Fibroblast of skin of left quadriceps (primary cell): ENCODE measurements around the gene SYCE3.

Experiments
- DNase-seq, 2 experiments: peaks; one replicate each; pipeline ENCODE4 v3.0.0-alpha.2; 2013; ENCODE audit warnings: low read depth in 2 of 2

Gene SYCE3

GRCh38 chr22:50600538-50600937 lies 37.8 kb upstream of the SYCE3 start, which contains the start of gene MAPK8IP2:
Gene MAPK8IP2 (plus strand): TSS chr22:50600793. CDS start chr22:50600819, 26 bp downstream.
- no peak for DNase-seq

DNA sequence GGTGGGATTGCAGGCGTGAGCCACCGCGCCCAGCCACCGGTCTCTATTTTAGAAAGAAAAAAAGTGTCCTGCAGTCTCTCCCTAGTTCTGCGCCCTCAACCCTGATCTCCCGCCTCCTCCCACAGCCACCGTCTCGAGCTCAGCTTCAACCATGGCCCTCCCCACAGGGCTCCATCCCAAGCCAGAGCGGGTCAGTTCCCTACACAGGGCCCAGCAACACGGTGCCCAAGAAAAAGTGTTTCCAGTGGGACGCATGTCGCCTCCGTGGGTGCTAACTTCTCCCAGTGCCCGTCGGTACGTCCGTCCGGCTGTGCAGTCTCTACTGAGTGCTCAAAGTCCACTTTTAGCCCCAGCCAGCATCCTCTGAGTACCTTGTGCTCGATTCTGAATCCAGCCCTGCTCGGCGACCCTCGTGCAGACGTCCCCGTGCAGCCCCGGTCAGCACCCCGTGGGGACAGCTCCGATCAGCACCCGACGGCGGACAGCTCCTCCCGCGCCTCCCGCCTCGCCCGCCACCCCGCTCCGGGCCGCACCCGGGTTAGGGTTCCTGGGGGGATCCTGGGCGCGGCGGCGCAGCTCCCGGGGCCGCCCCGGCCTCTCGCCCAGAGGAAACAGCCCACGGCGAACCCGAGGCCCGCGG lies 37.2 kb upstream of the SYCE3 start:
- DNase-seq: no peak

DNA sequence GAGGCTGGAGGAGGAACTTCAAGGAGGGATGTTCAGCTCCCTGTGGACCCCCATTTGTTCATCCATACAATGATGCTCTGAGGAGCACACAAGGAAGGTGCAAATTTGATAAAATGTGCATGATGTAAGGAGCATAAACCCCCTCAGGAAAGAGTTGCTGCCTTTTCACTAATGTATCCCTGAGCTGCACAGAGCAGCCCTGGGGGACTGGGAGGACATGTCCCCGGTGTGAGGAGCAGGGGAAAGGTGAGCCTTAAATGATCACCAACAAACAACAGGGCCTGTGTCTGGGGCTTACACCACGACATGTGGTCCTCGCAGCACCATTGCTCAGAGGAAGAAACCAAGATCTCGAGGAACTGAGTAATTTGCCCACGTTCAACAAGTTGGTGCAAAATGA lies 34.4 kb upstream of the SYCE3 start:
- no peak for DNase-seq

GRCh38 chr22:50595189-50595588 lies 32.5 kb upstream of the SYCE3 start:
- DNase-seq: no peak

- DNase-seq: no peak
These were observed 24.7 kb upstream of the SYCE3 start for GRCh38 chr22:50587407-50587806.

GRCh38 chr22:50586416-50586815 lies 23.7 kb upstream of the SYCE3 start:
- DNase-seq: no peak

DNA sequence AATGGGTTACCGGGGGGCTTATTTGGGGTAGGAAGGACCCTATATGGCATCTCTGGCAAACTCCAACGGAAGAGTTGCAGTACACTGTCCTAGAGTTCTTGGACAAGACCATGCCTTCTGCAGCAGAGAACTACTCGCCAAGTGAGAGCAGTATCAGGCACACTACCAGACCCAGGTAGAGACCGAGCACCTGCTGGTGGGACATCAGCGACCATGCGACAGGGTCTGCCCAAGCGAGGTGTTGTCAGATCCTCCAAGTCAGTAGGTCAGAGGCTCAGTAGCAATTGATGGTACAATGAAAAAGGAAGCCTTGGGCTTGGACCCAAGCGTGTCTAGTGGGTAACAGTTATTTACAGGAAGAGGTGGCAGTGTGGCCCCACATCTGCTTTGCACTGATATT lies 23.1 kb upstream of the SYCE3 start:
- DNase-seq: no peak

GRCh38 chr22:50585238-50585637 lies 22.5 kb upstream of the SYCE3 start:
- DNase-seq: no peak

GRCh38 chr22:50584106-50585096 lies 21.7 kb upstream of the SYCE3 start:
- DNase-seq: no peak

DNA sequence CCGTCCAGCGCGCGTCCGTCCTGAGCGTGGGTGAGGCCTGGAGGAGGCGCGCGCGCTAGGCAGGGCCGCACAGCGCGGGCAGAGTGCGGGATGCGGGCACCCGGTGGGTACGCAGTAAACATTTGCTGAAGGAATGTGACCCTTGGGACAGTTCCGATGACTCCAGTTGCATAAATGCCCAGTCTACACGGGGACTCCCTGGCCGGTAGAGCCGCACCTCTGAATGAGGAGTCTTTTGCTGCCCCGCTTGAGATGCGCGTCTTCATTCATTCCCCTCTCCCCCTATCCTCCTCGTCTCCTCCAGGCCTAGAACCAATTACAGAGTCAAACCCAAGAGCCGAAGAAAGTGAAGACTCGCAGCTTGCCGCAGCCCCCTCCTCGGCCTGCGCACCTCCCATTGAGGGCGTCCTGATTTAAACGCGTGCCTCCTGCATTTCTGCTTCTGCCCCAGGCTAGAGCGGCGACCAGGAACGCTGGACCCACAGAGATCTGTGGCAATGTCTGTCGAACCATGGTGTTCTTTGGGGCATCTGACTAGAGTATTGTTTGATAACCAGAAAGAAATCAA lies 20.7 kb upstream of the SYCE3 start:
- no peak for DNase-seq

DNA sequence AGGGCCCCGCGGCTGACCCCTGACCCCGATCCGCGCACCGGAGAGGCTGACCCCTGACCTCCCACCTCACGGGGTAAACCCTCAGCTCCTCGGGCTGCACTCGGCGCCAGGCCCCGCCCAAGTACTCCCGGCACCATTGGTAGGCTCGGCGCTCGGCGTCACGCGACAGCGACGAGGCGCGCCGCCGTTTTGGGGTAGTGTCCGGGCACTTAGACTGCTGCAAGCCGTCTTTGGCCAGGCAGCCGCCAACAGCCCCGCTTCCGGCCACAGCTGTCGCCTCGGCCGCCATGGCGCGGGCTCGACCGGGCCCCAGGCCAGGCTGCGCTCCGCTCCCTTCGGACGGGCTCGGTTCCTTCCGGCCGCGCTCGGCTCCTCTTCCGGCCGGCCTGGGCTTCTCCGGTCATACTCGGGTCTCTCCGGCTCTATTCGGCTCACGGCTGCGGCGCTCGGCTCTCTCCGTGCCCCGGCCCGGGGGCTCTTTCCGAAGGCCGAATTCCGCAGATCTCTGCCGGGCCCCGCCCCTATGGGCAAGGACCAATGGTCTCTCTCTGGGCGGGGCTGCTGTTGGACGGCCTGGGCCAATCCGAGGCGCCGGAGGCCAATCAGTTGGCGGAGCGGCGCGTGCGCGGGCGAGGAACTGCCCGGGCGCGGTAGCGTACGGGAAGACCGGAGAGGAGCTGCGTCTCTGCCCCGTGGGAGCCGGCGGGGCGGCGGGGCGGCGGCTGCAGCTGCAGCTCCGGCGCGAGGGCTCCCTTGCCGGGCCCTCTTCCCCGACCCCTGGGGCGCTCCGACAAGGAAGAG lies 20.0 kb upstream of the SYCE3 start, which contains the start of gene CHKB:
Gene CHKB, minus strand, starts transcription at position 357 of the 801 bp plus-strand sequence. Its CDS starts 68 bp downstream, at position 289.
- peak; percentile 94 for DNase-seq

GRCh38 chr22:50581950-50582492 lies 19.3 kb upstream of the SYCE3 start:
- DNase-seq: no peak

GRCh38 chr22:50581031-50581949 lies 18.6 kb upstream of the SYCE3 start:
- DNase-seq: no peak

DNA sequence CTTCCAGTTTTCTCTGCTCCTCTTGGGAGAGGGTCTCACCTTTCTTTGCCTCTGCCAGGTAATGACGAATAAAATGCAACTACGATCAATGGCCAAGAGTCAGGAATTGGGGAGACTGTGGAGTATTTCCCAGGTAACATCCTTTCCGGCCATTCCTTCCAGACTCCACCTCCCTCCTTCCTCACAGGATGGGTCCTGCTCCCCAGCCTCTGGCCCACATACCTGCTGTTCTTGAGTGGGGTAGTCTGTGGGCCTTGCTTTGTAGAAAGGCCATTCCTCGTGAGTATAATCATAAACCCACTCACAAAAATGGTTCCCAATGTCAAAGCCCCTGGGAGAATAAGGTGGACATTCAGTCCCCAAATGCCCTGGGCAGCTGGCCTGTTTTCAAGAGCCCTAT lies 17.0 kb upstream of the SYCE3 start:
- DNase-seq: no peak

GRCh38 chr22:50578776-50579310 lies 16.1 kb upstream of the SYCE3 start:
- no peak for DNase-seq

GRCh38 chr22:50577987-50578775 lies 15.5 kb upstream of the SYCE3 start, which contains the start of gene CPT1B:
Gene CPT1B (minus strand): TSS chr22:50578427. CDS start chr22:50577915, 512 bp downstream.
- no peak for DNase-seq

- no peak for DNase-seq
These were observed 14.9 kb upstream of the SYCE3 start for GRCh38 chr22:50577697-50577986.

DNA sequence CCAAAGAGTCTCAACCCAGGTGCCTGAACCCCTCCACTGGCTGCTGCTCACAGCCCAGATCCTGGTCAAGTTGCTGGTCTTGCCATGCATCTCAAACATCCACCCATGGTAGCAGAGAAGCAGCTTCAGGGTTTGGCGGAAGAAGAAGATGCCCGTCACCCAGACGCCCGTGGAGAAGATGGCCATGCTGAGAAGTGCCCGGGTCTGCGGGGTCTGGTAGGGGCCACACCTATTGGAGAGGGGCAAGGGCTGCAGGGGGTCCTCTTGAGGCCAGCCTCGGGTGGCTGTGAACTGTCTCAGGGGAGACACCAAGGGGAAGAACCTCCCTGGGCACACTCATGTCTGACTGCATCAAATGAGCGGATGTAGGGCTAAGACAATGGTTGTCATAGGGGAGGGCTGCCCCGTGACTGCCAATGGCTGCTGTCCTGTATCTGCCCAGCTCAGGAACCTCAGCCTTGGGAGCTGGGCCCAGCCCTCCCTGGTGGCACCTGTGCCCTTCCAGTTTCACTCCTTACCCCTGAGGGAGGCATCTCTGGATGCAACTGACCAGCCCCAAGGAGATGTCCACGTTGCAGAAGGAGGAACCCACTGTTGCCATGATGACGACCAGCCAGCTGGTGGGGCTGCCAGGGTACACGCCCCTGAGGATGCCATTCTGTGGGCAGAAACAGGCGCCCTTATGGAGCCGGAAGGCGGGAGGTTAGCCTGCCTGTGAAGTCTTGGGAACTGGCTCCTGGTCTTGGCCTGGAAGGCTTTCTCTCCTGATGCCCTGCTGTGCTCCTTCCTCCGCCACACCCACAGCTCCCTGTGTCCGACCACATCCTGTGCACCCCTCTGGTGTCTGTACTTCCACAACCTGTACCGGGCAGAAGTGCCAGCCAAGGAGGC lies 14.3 kb upstream of the SYCE3 start:
- DNase-seq: no peak
